Left cardiac atrium (tissue), 4 donors: ENCODE measurements around the gene UBP1. TPM values are rescaled to one million over a fixed set of nuclear protein-coding genes. Genes with fewer than 3 reads are reported as not detected.
"Not testable (repeated sequence)": the region's sequence is repeated elsewhere in the genome, so short reads cannot be mapped to it uniquely, and the experiment has no call there.

Experiments
- ATAC-seq, 2 donors: fragments of 200-7000 bp; cut with Tn5 transposase; one replicate each; pipeline ENCODE4 v1.9.1; 2020; ENCODE audit warnings: mild to moderate bottlenecking in 2 of 2, moderate library complexity in 2 of 2
- DNase-seq: peaks from one replicate; pipeline ENCODE4 v3.0.0-alpha.2; 2020
- intact Hi-C, 2 donors: fragments of 100-400 bp; cut with DNase I; formaldehyde crosslinking; loops; one replicate each; pipeline versions ENCODE4 v1.14.1 to v1.15.1; 2022 to 2023
- long read RNA-seq: library from polyadenylated mRNA; unstranded; transcript quantifications from one replicate; pipeline ENCODE4 v2.0.0, GENCODE V29; 2021
- total RNA-seq, 2 donors: library from RNA; stranded (reverse); fragmentation: NEBNext Ultra II Directional; extraction: Animal tissue kit (Norgen Biotek cat#: 25700); gene quantifications; one replicate each; pipeline ENCODE4 v1.2.1, GENCODE V29; 2021
- donor health status: DM: no; HTN: yes; CAD: no.
- donor health status: DM: no; HTN: yes; CAD: no; lungs with severe emphysema.
- donor health status: DM: yes; HTN: yes; CAD: no.
- donor health status: Dilated cardiomyopathy.

The UBP1 gene
- 10 to 100 TPM; 38.7 to 47.6 TPM for total RNA-seq
- long read RNA-seq, full-length matches to known transcripts = 1 of 5 reads
- long read RNA-seq, partial matches to known transcripts = 2 of 5 reads
- long read RNA-seq, other reads (novel, unspliced or antisense) = 2 of 5 reads

GRCh38 chr3:33440328-33441224, at the start of gene UBP1:
Gene UBP1, minus strand, starts transcription at chr3:33440405. Its CDS starts 557 bp downstream, at chr3:33439848.
- intact Hi-C loops = loop anchor here in 1 of 2 donors (5.0 kb wide), 1 partner anchor 97 kb away; no protein-coding TSS in a partner anchor
- DNase-seq (peak; percentile 100), ATAC-seq (peak; percentile 95 to 96)

GRCh38 chr3:33488683-33489082, 48.5 kb upstream of the UBP1 start:
- no peak for DNase-seq
- intact Hi-C loops = no loop called here
- ATAC-seq = no peak

GRCh38 chr3:33488246-33488645, 48.0 kb upstream of the UBP1 start:
- DNase-seq = no peak
- ATAC-seq = no peak
- intact Hi-C loops = no loop called here

- ATAC-seq (no peak), DNase-seq (no peak)
- intact Hi-C loops = no loop called here
Observed at GRCh38 chr3:33482111-33482521, 41.9 kb upstream of the UBP1 start.

DNA sequence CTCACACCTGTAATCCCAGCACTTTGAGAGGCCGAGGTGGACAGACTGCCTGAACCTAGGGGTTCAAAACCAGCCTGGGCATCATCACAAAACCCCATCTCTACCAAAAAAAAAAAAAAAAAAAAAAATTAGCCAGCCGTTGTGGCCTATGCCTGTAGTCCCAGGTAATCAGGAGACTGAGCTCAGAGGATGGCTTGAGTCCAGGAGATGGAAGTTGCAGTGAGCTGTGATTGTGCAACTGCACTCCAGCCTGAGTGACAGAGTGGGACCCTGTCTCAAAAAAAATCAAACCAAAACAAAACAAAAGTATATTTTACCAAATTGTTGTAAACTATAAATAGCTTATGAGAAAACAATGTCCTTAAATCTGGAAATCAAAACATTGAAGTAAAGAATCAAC, 34.7 kb upstream of the UBP1 start:
- ATAC-seq = no peak
- DNase-seq = no peak
- intact Hi-C loops = no loop called here

DNA sequence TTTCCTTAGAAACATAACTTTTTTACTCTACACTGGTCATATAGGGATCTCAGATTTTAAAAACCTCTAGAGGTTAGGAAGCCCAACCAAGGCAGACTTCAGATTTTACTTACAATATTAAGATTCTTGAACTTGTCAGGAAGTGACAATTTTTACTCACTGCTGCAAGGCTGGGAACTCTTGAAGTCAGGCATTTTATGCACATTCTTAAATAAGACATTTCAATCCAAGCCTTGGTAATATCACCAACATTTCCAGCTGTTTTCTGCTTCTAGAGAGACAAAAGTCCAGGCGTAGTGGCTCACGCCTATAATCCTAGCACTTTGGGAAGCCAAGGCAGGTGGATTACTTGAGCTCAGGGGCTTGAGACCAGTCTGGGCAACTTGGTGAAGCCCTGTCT, 33.6 kb upstream of the UBP1 start:
- intact Hi-C loops = no loop called here
- DNase-seq (no peak), ATAC-seq (no peak)

- DNase-seq (no peak), ATAC-seq (no peak)
- intact Hi-C loops = no loop called here
Observed at GRCh38 chr3:33467786-33468185, 27.6 kb upstream of the UBP1 start.

- intact Hi-C loops = no loop called here
- no peak for ATAC-seq
- DNase-seq = no peak
Observed at GRCh38 chr3:33461097-33461496, 20.9 kb upstream of the UBP1 start.

- intact Hi-C loops, ATAC-seq, DNase-seq: not testable (repeated sequence)
Observed at GRCh38 chr3:33459577-33459976, 19.4 kb upstream of the UBP1 start.

DNA sequence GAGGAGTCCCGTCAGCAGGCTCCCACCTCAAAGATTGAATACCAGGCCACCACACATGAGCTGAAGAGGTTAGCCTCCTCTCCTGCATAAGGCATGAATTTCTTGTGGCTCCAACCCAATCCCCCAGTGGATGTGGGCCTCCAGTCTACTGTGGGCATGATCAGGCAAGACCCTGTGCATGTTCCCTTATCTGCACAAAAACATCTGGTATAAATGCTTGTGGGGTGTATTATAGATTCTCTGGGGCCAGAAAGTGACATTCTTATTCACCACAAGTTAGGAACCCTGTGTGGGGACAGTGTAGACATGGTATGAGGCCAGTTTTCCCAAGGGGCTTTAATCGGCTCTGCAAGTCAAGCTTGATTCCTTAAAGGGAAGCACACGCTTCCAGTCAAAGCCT, 18.2 kb upstream of the UBP1 start:
- intact Hi-C loops = no loop called here
- DNase-seq (no peak), ATAC-seq (no peak)

GRCh38 chr3:33456756-33457155, 16.6 kb upstream of the UBP1 start:
- ATAC-seq = no peak
- no peak for DNase-seq
- intact Hi-C loops = no loop called here

DNA sequence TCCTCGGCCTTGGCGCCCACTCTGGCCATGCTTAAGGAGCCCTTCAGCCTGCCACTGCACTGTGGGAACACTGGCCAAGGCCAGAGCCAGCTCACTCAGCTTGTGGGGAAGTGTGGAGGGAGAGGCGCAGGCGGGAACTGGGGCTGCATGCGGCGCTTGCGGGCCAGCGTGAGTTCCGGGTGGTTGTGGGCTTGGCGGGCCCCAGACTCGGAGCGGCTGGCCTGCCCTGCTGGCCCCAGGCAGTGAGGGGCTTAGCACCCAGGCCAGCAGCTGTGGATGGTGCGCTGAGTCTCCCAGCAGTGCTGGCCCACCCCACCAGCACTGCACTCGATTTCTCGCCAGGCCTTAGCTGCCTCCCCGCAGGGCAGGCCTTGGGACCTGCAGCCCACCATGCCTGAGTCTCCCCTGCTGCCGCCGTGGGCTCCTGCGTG, 13.1 kb upstream of the UBP1 start:
- DNase-seq (no peak), ATAC-seq (no peak)

DNA sequence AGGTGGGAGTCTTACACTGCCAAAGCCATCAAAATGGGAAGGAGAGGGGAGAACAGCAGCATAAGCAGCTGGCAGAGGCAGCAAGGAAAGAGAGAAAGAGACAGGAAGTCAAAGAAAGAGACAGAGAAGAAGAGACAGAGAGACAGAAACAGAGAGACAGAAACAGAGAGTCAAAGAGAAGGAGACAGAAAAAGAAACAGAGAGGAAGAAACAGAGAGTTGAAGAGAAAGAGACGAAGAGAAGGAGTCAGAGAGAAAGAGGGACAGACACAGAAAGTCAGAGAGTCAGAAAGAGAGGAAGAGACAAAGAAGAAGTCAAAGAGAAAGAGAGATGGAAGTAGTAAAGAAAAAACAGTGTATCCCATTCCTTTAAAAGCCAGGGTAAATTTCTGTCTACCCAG, 11.8 kb upstream of the UBP1 start:
- ATAC-seq, intact Hi-C loops, DNase-seq: not testable (repeated sequence)

More for the DNA sequence above, 13.1 kb upstream of the UBP1 start:
- intact Hi-C loops = no loop called here

- ATAC-seq = no peak
- intact Hi-C loops = no loop called here
Observed at GRCh38 chr3:33447958-33448357, 7.8 kb upstream of the UBP1 start.

DNA sequence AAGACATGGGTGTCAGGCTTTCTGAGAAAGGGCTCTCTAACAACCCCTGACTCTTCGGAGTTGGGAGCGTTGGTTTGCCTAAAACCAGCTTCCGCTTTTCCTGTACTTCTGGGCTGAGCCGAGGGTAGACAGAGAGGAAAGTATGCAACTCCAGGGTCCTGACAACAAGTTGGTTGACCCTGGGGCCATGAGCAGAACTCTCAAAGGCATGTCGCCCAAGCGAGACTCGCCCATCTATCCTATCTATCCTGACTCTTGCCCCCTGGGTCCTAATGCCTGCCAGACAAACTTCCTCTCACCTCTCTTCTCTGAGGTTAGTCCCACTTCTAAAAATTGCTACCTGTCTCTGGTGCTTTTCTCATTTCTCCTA, 7.0 kb upstream of the UBP1 start:
- DNase-seq, intact Hi-C loops, ATAC-seq: not testable (repeated sequence)

More at GRCh38 chr3:33447958-33448357, 7.8 kb upstream of the UBP1 start:
- no peak for DNase-seq

DNA sequence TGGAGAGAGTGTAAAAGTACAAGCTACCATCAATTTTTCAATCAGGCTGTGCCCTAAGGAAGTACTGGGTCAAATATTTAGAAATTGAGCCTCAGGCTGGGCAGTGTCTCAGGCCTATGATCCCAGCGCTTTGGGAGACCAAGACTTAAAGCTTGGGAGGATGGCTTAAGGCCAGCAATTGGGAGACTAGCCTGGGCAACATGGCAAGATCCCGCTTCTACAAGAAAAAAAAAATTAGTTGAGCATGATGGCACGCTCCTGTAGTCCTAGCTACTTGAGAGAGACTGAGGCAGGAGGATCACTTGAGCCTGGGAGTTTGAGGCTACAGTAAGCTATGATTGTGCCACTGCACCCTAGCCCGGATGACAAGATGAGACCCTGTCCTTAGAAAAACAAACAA, 2.0 kb upstream of the UBP1 start:
- ATAC-seq (no peak), DNase-seq (no peak)
- intact Hi-C loops = loop anchor here in 1 of 2 donors (5.0 kb wide), 1 partner anchor 95 kb away; no protein-coding TSS in a partner anchor

- peak; percentile 2 to 4 for ATAC-seq
- DNase-seq = peak; percentile 74
- intact Hi-C loops = loop anchor here in 1 of 2 donors (5.0 kb wide), 1 partner anchor 96 kb away; no protein-coding TSS in a partner anchor
Observed at GRCh38 chr3:33441225-33441976, 1.2 kb upstream of the UBP1 start.

GRCh38 chr3:33439546-33440327, 468 bp downstream of the UBP1 start:
- intact Hi-C loops = loop anchor here in 1 of 2 donors (5.0 kb wide), 1 partner anchor 98 kb away; no protein-coding TSS in a partner anchor
- peak; percentile 71 for DNase-seq
- ATAC-seq = peak; percentile 43 to 47
